Upper lobe of right lung (tissue), 1 donor: ENCODE measurements around the gene HS6ST2. TPM values are rescaled to one million over a fixed set of nuclear protein-coding genes. Genes with fewer than 3 reads are reported as not detected.

Source experiments
- ATAC-seq: fragments of 200-7000 bp; cut with Tn5 transposase; one replicate; pipeline ENCODE4 v1.9.1; 2020; ENCODE audit warnings: mild to moderate bottlenecking, moderate library complexity
- DNase-seq: peaks from one replicate; pipeline ENCODE4 v3.0.0-alpha.2; 2020
- H3K27ac ChIP-seq: fragments of 200-600 bp; one replicate; pipeline ENCODE4 v1.8.0; 2022
- H3K27me3 ChIP-seq: fragments of 200-600 bp; one replicate; pipeline ENCODE4 v1.8.0; 2022; ENCODE audit warnings: mild to moderate bottlenecking
- H3K36me3 ChIP-seq: fragments of 200-600 bp; one replicate; pipeline ENCODE4 v1.8.0; 2022
- H3K4me1 ChIP-seq: fragments of 200-600 bp; one replicate; pipeline ENCODE4 v1.8.0; 2022
- H3K4me3 ChIP-seq: fragments of 200-600 bp; one replicate; pipeline ENCODE4 v1.8.0; 2022; ENCODE audit warnings: mild to moderate bottlenecking
- H3K9me3 ChIP-seq: fragments of 200-600 bp; one replicate; pipeline ENCODE4 v1.8.0; 2022
- CTCF ChIP-seq: fragments of 200-600 bp; IDR thresholded peaks from one replicate; pipeline ENCODE4 v1.8.0; 2022; ENCODE audit warnings: antibody characterized with exemption
- intact Hi-C: fragments of 100-400 bp; cut with DNase I; formaldehyde crosslinking; loops from one replicate; pipeline ENCODE4 v1.11.0; 2022
- total RNA-seq: library from RNA; stranded (reverse); fragmentation: NEBNext Ultra II Directional; extraction: Animal tissue kit (Norgen Biotek cat#: 25700); gene quantifications from one replicate; pipeline ENCODE4 v1.2.1, GENCODE V29; 2021
- donor health status: DM: no; HTN: yes; CAD: no; lungs with severe emphysema.

Gene HS6ST2
- total RNA-seq, 1 donor from 2014 or later, result 0.87 TPM

GRCh38 chrX:132591719-132592275, 366.6 kb downstream of the HS6ST2 start:
- Histone ChIP-seq H3K36me3 (no peaks in the 10 kb centered on the region), H3K4me1 (no peaks in the 10 kb centered on the region), H3K27ac (no peak overlapping the region), H3K27me3 (no peaks in the 10 kb centered on the region), H3K9me3 (no peaks in the 10 kb centered on the region), H3K4me3 (no peak overlapping the region)
- no peak for DNase-seq
- intact Hi-C loops, result no loop called here
- ATAC-seq, result no peak
- no peak for TF ChIP-seq CTCF

- no peaks in the 10 kb centered on the region for H3K9me3 ChIP-seq
- no peaks in the 10 kb centered on the region for H3K27me3 ChIP-seq
- H3K4me3 ChIP-seq, result no peak overlapping the region
- no peaks in the 10 kb centered on the region for H3K4me1 ChIP-seq
- ATAC-seq (no peak), DNase-seq (no peak)
- intact Hi-C loops, result no loop called here
- no peak overlapping the region for H3K27ac ChIP-seq
- no peaks in the 10 kb centered on the region for H3K36me3 ChIP-seq
- no peak for TF ChIP-seq CTCF
Measured at GRCh38 chrX:132590350-132591026, 367.9 kb downstream of the HS6ST2 start.

GRCh38 chrX:132584936-132585335, 373.5 kb downstream of the HS6ST2 start:
- H3K4me1 ChIP-seq, result no peaks in the 10 kb centered on the region
- DNase-seq (no peak), ATAC-seq (no peak)
- TF ChIP-seq CTCF, result no peak
- H3K27ac ChIP-seq, result no peak overlapping the region
- H3K27me3 ChIP-seq, result no peaks in the 10 kb centered on the region
- intact Hi-C loops, result no loop called here
- H3K4me3 ChIP-seq, result no peak overlapping the region
- H3K9me3 ChIP-seq, result no peaks in the 10 kb centered on the region
- no peaks in the 10 kb centered on the region for H3K36me3 ChIP-seq

GRCh38 chrX:132576939-132577338, 381.5 kb downstream of the HS6ST2 start:
- Histone ChIP-seq H3K27me3 (no peaks in the 10 kb centered on the region), H3K27ac (no peak overlapping the region), H3K9me3 (no peaks in the 10 kb centered on the region), H3K4me3 (no peak overlapping the region), H3K4me1 (no peaks in the 10 kb centered on the region), H3K36me3 (no peaks in the 10 kb centered on the region)
- DNase-seq (no peak), ATAC-seq (no peak)
- intact Hi-C loops, result no loop called here
- TF ChIP-seq CTCF, result no peak

Other genes with a start within 250 kb of the HS6ST2 start
- not detected for gene USP26, start 138.5 kb upstream of the HS6ST2 start, total RNA-seq